Activated naive CD4-positive, alpha-beta T cell treated with anti-CD3 and anti-CD28 coated beads, Interleukin-2, amount 50 U/mL, for 16 hours (primary cell): ENCODE results near the gene CELF5.

Source experiments
- DNase-seq: peaks from one replicate; pipeline ENCODE4 v3.0.0-alpha.2; 2020

Gene CELF5

DNA sequence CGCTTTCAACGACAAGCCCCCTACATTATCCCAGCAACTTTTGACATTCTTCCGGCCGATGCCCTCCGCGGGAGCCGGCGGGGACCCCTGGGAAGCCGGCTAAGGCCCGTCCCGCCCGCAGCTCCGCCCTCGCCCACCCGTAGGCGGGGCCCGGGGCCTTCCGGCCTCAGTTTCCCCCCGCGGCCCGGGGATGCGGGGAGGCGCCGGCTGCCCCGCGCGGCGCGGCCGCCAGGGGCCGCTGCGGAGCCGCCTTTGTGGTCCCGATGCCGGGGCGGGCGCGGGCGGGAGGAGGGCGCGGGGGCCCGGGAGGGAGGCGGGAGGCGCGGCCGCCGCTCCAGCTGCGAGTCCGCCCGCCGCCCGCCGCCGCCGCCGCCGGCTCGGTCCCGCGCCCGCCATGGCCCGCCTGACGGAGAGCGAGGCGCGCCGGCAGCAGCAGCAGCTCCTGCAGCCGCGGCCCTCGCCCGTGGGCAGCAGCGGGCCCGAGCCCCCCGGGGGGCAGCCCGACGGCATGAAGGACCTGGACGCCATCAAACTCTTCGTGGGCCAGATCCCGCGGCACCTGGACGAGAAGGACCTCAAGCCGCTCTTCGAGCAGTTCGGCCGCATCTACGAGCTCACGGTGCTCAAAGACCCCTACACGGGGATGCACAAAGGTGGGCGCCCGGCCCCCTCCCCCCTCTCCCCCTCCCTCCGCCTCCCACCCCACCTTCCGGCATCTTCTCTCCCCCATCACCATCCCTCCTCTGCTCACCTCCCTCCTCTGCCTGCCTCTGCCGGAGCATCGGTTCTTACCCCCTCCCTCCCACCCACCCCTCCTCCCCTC, at the start of gene CELF5:
Gene CELF5, plus strand, starts transcription at position 316 of the 823 bp plus-strand sequence. Its CDS starts 79 bp downstream, at position 395.
- peak; percentile 71 for DNase-seq

DNA sequence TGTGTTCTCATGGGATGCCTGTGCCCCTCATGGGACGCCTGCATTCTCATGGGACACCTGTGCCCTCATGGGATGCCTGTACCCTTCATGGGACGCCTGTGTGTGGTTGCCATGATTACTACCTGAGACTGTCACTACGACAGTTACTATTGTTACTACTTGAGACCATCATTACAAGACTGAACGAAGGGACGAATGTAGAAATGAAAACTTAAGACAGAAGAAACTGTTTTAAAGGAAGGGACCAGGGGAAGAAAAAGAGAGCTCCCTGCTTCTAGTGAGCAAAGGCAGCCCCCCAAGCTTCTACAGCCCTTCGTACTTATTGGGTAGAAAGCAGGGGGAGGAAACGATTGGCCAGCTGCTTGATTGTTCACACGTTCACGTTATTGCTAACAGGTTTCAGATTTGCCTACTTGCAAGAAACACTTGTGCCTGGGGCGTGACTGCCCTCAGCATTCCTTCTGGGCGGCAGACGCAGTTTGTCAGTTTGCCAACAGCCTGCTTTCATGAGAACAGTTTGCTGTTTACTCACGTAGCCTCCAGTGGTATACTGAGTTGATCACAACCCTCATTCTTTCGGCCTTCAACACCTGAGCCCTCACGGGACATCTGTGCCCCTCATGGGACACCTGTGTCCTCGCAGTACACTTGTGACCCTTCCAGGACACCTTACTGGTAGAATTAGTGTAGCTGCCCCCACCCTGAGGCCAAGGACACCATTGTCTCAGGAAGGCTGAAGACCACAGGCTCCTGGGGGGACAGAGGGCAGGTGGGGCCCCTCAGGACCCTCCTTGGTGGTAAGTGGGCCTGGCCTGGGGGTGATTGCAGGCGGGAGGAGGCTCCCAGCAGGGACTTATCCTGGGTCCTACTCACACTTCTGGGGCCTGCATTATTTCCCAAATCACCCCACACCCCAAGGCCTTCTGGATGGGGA, 48.4 kb upstream of the CELF5 start:
- DNase-seq, result no peak

DNA sequence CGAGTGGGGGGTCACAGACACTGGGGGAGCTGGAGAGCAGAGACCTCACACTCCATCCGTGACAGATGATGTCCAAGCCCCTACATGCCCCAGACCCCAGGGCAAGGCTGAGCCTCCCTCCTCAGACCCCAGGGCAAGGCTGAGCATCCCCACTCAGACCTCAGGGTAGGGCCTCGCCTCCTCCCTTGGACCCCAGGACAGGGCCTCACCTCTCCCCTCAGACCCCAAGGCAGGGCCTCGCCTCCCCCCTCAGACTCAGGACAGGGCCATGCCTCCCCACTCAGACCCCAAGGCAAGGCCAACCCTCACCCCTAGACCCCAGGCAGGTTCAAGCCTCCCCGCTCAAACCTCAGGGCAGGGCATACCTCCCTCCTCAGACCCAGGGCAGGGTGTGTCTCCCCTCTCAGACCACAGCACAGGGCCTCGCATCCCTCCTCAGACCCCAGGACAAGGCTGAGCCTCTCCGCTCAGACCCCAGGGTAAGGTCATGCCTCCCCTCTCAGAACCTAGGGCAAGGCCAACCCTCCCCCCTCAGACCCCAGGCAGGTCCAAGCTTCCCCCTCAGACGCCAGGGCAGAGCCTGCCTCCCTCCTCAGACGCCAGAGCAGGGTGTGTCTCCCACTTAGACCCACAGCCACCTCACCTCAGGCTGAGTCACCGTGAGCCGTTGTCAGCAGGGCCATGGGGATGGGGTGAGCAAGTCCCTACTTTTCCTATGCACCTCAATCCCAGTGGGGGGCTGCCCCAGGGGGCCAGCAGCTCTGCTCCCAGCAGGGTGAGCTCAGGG, 47.6 kb upstream of the CELF5 start:
- peak; percentile 67 for DNase-seq

DNA sequence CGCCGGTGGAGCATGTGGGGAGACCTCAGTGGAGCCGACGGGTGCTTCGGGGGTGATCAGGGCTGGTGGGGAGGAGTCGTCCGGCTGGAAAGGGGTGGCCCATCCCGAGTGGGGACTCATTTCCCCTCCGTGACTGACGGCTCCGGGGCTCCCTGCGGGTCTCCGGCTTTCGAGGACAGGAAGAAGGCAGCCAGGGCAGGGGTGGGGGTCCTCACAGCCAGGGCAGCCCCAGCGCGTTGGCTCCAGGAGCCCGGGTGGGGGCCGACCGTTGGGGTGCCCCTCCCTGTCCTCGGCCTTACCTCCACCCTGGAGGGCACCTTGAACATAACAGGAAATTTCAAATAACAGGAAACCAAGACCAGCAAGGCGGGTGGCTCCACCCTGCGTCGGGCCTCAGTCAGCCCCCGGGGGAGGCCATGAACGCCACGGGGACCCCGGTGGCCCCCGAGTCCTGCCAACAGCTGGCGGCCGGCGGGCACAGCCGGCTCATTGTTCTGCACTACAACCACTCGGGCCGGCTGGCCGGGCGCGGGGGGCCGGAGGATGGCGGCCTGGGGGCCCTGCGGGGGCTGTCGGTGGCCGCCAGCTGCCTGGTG, 46.0 kb upstream of the CELF5 start, which contains the start of gene S1PR4:
Gene S1PR4, plus strand, starts transcription at position 393 of the 596 bp plus-strand sequence. Its CDS starts 24 bp downstream, at position 417.
- peak; percentile 64 for DNase-seq

DNA sequence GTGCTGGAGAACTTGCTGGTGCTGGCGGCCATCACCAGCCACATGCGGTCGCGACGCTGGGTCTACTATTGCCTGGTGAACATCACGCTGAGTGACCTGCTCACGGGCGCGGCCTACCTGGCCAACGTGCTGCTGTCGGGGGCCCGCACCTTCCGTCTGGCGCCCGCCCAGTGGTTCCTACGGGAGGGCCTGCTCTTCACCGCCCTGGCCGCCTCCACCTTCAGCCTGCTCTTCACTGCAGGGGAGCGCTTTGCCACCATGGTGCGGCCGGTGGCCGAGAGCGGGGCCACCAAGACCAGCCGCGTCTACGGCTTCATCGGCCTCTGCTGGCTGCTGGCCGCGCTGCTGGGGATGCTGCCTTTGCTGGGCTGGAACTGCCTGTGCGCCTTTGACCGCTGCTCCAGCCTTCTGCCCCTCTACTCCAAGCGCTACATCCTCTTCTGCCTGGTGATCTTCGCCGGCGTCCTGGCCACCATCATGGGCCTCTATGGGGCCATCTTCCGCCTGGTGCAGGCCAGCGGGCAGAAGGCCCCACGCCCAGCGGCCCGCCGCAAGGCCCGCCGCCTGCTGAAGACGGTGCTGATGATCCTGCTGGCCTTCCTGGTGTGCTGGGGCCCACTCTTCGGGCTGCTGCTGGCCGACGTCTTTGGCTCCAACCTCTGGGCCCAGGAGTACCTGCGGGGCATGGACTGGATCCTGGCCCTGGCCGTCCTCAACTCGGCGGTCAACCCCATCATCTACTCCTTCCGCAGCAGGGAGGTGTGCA, 45.3 kb upstream of the CELF5 start:
- DNase-seq, result peak; percentile 44

DNA sequence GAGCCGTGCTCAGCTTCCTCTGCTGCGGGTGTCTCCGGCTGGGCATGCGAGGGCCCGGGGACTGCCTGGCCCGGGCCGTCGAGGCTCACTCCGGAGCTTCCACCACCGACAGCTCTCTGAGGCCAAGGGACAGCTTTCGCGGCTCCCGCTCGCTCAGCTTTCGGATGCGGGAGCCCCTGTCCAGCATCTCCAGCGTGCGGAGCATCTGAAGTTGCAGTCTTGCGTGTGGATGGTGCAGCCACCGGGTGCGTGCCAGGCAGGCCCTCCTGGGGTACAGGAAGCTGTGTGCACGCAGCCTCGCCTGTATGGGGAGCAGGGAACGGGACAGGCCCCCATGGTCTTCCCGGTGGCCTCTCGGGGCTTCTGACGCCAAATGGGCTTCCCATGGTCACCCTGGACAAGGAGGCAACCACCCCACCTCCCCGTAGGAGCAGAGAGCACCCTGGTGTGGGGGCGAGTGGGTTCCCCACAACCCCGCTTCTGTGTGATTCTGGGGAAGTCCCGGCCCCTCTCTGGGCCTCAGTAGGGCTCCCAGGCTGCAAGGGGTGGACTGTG, 44.6 kb upstream of the CELF5 start:
- peak; percentile 58 for DNase-seq

DNA sequence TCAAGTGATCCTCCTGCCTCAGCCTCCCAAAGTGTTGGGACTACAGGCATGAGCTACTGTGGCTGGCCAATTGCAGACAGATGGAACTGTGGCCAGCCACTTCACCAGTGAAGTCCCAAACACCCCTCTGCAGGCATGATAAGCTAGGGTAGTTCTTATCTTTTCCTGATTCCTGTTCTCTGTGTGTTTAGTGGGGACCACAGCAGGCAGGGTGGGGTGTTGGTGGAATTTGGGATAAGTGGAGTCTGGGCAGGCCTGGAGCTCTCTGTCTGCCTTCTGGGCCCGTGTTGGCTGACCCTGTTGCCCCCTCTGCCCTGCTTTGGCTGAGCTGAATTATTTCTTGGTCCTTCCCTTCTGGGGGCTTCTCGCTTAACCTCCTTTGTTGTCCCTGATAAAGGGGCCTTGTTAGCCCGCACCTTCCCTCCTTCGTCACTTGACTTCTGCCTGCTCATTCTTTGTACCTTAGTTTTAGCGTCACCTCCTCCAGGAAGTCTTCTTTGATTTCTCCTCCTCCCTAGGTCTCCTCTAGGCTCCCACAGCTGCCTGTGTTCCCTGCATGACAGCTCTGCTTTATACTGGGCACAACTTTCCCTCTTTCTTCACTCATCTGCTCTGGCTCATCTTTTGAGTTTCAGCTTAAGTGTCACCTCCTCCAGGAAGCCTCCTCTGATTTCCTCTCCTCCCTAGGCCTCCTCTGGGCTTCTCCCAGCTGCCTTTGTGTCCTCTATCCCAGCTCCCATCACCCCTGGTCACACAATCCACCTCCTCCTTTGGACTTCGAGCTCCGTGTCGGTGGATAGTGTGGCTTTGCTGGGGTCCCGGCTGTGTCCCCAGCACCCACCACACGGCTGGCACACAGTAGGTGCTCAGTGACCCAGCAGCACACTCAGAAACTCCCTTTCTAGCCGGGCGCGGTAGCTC, 40.5 kb upstream of the CELF5 start:
- no peak for DNase-seq

DNA sequence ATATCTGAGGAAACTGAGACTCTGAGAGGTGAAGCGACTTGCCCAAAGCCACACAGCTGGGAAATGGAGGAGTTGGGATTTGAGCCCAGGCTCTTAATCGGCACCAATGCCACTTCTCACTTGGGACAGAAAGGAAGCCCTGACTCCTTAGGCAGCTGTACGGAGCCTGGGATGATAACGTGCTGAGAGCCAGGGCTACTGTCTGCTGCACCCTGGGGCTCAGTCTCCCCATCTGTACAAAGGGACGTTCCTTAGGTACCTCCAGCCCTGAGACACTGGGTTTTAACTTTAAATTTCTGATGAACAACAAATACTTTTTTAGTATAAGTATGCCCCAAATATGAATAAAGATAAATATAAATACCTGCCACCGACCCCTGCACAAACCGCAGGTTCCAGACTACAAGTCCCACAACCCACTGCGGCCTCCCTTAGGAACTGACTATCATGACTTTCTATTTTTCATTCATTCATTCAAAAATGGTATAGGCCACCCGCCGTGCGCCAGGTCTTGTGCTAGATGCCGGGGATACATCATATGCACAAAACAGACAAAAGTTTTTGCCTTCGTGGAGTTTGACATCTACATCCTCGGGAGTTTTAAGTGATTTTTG, 39.5 kb upstream of the CELF5 start:
- peak; percentile 73 for DNase-seq

DNA sequence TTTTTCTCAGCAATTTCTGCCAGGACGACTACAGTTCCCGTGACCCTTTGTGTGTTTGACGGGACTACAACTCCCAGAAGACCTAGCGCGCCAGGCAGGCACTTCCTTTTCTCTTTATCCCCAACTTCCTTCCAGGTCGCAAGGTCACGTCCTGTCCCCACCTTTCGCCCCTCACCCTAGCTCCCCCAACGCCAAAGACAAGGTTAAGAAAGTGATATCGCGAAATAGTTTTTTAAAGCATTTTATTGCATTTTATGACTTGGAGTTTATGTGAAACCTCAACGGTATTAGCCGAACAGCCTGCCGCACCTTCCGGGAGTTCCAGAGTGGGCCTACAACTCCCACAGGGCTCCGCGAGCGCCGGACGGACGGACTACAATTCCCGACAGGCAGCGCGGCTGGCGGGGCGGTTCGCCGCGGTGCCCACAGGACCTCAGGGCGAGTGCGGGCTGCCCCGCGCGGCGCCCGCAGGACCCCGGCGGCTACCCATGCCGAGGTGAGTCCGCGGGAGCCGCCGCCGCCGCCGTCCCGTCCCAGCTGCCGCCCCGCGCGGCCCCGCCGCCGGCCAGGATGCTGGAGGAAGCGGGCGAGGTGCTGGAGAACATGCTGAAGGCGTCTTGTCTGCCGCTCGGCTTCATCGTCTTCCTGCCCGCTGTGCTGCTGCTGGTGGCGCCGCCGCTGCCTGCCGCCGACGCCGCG, 38.9 kb upstream of the CELF5 start, which contains the start of gene NCLN:
Gene NCLN, plus strand, starts transcription at position 470 of the 699 bp plus-strand sequence. Its CDS starts 101 bp downstream, at position 571.
- DNase-seq, result peak; percentile 95

DNA sequence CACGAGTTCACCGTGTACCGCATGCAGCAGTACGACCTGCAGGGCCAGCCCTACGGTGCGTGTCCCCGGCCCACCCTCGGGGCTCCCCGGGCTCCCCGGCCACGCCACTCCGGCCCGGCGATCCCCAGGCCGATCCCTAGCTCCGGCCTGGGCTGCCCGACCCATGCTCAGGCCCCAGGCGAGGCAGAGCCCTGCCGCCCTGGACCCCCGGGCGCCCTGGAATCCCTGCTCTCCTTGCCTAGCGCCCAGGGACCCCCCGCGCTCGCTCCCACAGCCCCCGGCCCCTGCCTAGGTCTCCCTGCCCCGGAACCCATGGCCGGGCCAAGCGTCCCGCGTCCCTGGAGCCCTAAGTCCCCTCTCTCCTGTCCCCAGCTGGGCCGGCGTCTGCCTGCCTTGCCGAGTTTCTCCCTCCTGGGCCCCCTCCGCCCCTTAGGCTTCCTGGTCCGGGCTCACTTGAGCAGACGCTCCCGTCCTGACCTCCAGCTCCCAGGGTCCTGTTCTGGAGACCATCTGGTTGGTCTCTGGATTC, 38.2 kb upstream of the CELF5 start:
- no peak for DNase-seq

DNA sequence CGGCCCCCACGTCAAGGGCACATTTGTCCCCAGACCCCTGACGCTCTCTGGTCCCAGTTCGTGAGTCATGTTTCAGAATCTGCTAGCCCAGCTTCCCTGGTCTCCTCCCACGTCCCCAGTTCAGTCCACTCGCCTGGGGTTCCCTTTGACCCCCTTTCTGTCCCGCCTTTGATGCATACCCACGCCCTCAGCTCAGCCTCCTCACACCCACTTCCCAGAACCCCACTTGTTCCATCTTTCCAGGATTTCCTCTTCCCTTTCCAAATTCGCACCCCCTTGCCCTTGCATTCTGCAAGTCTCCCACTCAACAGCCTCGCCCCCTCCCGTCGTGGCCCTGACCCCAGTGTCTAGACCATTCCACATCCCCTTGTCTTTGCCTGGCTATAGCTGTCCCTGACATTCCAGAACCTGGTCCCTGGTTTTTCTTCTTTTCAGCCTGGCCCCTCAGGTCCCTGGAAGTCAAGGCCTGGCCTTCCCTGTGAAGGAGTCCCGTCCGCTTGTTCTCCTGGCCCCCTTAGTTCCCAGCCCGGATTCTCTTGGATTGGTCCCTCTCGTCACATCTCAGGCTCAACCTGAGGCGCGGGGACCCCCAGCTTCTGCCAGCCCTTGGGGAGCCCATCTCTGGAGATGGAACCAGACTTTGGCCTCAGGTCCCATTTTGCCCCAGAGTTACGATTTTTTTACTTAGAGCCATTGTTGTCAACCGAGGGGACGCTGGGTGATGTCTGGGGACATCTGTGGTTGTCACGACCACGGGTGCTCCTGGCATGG, 37.4 kb upstream of the CELF5 start:
- DNase-seq, result no peak

DNA sequence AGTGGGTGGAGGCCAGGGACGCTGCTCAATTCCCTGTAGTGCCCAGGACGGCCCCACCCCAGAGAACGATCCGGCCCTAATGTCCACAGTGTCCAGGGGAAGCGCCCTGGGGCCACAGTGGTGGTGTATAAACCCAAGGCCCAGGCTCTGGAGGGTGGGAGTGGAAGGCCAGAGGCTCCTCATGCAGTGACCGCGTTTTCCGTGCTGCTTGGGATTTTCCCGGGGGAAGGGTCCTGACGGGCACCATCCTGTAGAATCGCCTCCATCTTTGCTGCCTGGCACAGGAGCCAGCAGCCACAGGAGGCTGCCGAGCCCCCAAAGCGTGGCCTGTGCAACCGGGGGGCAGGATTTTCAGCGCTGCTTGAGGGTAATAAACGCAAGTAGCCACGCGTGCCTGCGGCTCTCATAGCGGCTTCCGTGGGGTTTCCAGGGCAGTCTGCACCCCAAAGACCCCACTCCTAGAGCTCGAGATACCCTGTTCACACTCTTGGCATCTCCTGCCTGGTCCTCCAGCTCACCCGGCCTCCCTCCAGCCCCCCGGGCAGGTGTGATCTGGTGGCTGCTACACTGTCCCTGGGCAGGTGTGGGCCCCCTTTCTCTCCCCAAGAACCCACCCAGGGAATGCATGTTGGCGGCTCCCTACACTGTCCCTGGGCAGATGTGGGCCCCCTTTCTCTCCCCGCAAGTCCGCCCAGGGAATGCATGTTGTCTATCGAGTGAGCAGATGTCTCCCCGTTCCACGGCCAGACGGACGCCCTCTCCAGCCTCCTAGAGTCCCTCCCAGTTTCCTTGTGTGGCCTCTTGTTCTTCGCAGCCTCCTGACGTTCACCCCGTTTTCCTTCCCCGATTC, 36.6 kb upstream of the CELF5 start:
- DNase-seq, result no peak

DNA sequence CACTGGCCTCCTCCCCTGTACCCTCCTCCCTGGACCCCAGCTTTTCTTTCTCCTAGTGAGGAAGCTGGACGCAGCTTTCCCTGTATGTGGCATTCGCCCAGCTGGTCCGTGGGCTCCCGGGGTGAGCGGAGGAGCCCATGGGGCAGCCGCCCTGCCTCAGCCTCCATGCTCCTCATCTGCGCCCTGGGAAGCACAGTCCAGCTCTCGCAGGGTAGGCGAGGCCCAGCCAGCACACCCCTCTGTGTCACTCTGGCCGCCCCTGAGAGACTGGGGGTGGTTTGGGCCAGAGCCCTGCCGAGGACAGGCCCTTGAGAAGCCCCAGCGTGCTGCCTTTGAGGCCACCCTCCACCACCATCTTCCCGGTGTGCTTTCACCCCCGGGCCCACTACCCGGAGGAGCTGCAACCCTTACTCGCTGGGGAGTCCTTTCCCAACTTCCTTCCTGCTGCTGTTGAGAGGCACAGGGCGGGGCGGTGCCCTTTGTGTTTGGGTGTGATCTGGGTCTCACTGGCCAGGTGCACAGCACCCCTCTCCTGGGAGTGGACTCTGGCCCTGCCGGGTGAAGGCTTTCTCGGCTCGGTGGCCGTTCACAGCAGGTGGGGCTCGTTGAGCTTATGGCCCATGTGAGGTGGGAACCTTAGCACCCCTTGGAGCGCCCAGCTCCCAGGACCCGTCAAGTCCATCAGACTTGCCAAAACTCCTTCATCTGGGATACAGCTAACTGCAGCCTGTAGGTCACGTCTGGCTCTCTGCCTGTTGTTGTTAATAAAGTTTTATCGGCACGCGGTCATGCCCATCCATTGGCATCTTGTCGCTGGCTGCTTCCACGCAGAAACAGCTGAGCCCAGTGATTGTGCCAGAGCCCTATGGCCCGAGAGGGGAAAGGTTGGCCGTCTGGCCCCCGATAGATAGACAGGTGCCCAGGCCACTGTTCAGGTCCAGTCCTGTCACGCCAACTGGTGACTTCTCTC, 35.5 kb upstream of the CELF5 start:
- DNase-seq, result no peak

DNA sequence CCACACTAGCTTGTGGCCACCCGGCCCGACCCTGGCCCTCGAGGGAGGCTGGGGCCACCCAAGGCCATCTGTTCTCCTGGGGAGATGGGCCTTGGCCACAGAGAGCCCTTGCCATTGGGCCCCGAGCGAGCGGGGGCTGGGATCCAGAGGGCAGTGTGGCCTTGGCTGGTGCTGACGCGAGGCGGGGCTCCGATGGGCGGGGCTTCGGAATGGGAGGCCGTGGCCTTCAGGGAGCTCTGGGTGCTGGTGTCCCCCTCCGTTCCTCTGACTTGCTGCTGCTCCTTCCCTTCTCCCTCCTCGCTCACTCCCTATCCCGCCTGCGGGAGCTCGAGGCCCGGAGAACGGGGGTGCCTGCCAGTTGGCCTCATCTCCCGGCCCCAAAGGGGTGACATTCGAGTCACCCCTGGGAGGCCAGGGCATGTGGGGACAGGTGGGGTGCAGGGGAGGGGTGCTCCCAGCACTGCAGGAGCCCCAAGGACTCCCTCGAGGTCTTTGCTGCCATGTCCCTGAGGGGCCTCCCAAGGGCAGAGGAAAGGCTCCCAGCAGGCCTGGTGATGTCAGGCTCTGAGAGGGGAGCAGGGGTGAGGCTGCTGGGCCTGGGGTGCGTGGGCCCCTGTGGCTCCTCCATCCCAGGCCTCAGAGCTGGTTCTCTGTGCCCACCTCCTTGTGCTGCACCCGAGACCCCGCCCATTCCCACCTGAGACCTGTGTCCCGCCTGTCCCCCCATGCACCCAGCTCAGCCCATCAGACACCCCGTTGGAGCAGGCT, 34.6 kb upstream of the CELF5 start:
- no peak for DNase-seq

DNA sequence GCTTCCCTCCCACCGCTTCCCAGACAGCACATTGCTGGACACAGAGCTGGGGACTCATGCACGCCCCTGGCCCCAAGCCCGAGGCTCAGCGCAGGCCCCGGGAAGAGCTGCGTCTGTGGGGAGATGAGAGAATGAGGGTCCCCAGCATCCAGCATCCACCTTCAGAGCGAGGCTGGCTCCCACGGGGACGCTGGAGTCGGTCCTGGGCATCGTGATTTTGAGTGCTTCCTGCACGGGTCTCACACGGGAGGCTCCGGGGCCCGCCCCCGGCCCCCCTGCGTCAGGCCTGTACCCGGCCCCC, 34.0 kb upstream of the CELF5 start:
- no peak for DNase-seq
